GM23338 (cell line): Measurements from ENCODE around the gene CACNA1B. TPM values are rescaled to one million over a fixed set of nuclear protein-coding genes. Genes with fewer than 3 reads are reported as not detected.

Experiments used
- ATAC-seq: fragments of 200-7000 bp; cut with Tn5 transposase; 3 replicates; pipeline ENCODE4 v1.9.1; 2020
- DNase-seq: peaks from one replicate; pipeline ENCODE4 v3.0.0-alpha.2; 2015; ENCODE audit warnings: low spot score
- H2AFZ ChIP-seq: fragments of 200-600 bp; sonication (generic); 2 replicates; pipeline ENCODE4 v1.8.0; 2016; ENCODE audit warnings: antibody characterized with exemption, mild to moderate bottlenecking, moderate library complexity
- H3F3A ChIP-seq: fragments of 200-600 bp; sonication (generic); replicated peaks from 2 replicates; pipeline ENCODE4 v1.8.0; 2017; ENCODE audit warnings: antibody characterized with exemption, mixed run types, low read depth
- H3K27ac ChIP-seq: fragments of 200-600 bp; sonication (generic); 2 replicates; pipeline ENCODE4 v1.6.1; 2016; ENCODE audit warnings: low read depth
- H3K27me3 ChIP-seq: fragments of 200-600 bp; sonication (generic); 2 replicates; pipeline ENCODE4 v1.8.0; 2016; ENCODE audit warnings: mild to moderate bottlenecking, mixed run types, moderate library complexity; ENCODE audit not compliant: insufficient read depth
- H3K36me3 ChIP-seq: fragments of 200-600 bp; sonication (generic); 2 replicates; pipeline ENCODE4 v1.8.0; 2016; ENCODE audit warnings: mild to moderate bottlenecking; ENCODE audit not compliant: insufficient read depth
- H3K4me1 ChIP-seq: fragments of 200-600 bp; sonication (generic); 2 replicates; pipeline ENCODE4 v1.8.0; 2016; ENCODE audit warnings: mild to moderate bottlenecking, moderate library complexity; ENCODE audit not compliant: insufficient read depth
- H3K4me2 ChIP-seq: fragments of 200-600 bp; sonication (generic); 2 replicates; pipeline ENCODE4 v1.7.1; 2017; ENCODE audit warnings: mixed run types
- H3K4me3 ChIP-seq: fragments of 200-600 bp; sonication (generic); 2 replicates; pipeline ENCODE4 v1.6.1; 2016; ENCODE audit warnings: mixed run types
- H3K79me2 ChIP-seq: fragments of 200-600 bp; sonication (generic); replicated peaks from 2 replicates; pipeline ENCODE4 v1.8.0; 2017; ENCODE audit warnings: mild to moderate bottlenecking; ENCODE audit not compliant: insufficient read depth
- H3K9me2 ChIP-seq: fragments of 200-600 bp; sonication (generic); 2 replicates; pipeline ENCODE4 v1.8.0; 2017; ENCODE audit not compliant: insufficient read depth
- H4K20me1 ChIP-seq: fragments of 200-600 bp; sonication (generic); replicated peaks from 2 replicates; pipeline ENCODE4 v1.8.0; 2017; ENCODE audit warnings: mild to moderate bottlenecking; ENCODE audit not compliant: insufficient read depth
- H3K27ac Mint-ChIP-seq: 2 replicates; pipeline ENCODE4 v1.8.0; 2020; ENCODE audit warnings: inconsistent platforms, mild to moderate bottlenecking, moderate library complexity, mixed read lengths
- H3K27me3 Mint-ChIP-seq: 3 replicates; pipeline ENCODE4 v1.8.0; 2022; ENCODE audit warnings: low read depth, mild to moderate bottlenecking, moderate library complexity, mixed read lengths, inconsistent platforms; ENCODE audit not compliant: insufficient read depth, poor library complexity
- H3K36me3 Mint-ChIP-seq: 3 replicates; pipeline ENCODE4 v1.8.0; 2021; ENCODE audit warnings: low read depth, mild to moderate bottlenecking, inconsistent platforms, moderate library complexity, mixed read lengths
- H3K4me1 Mint-ChIP-seq: 3 replicates; pipeline ENCODE4 v1.8.0; 2020; ENCODE audit warnings: mild to moderate bottlenecking, inconsistent platforms, mixed read lengths
- H3K4me3 Mint-ChIP-seq: 3 replicates; pipeline ENCODE4 v1.8.0; 2021; ENCODE audit warnings: moderate library complexity, mild to moderate bottlenecking, inconsistent platforms, mixed read lengths
- H3K9me3 Mint-ChIP-seq: 3 replicates; pipeline ENCODE4 v1.8.0; 2020; ENCODE audit warnings: moderate library complexity, mild to moderate bottlenecking, inconsistent platforms, mixed read lengths
- CREB1 ChIP-seq: fragments of 250-450 bp; sonication (Bioruptor Pico); IDR thresholded peaks from 2 replicates; pipeline ENCODE4 v1.5.0; 2020; ENCODE audit warnings: low read depth, mild to moderate bottlenecking, moderate library complexity
- CTCF ChIP-seq, 2 experiments: fragments of 200-600 bp in 1 of 2; sonication (generic) in 1 of 2; conservative IDR thresholded peaks; 2 replicates each; pipeline versions ENCODE4 v1.5.1 to v1.6.1; 2016 to 2017; ENCODE audit warnings: antibody characterized with exemption in 2 of 2, low read depth in 2 of 2, mild to moderate bottlenecking in 2 of 2, moderate library complexity in 1 of 2
- EZH2 ChIP-seq: fragments of 200-600 bp; sonication (generic); IDR thresholded peaks from one replicate; pipeline ENCODE4 v1.8.0; 2017; ENCODE audit warnings: antibody characterized with exemption, mild to moderate bottlenecking, low read depth; ENCODE audit not compliant: unreplicated experiment
- EZH2phosphoT487 ChIP-seq: fragments of 200-600 bp; sonication (generic); IDR thresholded peaks from one replicate; pipeline ENCODE4 v1.8.1; 2018; ENCODE audit warnings: antibody characterized with exemption; ENCODE audit not compliant: unreplicated experiment
- POLR2AphosphoS5 ChIP-seq: IDR thresholded peaks from 2 replicates; pipeline ENCODE4 v1.6.1; 2016; ENCODE audit warnings: antibody characterized with exemption, low read depth
- ZNF331 ChIP-seq: fragments of 250-450 bp; sonication (Bioruptor Pico); IDR thresholded peaks from 2 replicates; pipeline ENCODE4 v1.5.0; 2020; ENCODE audit warnings: low read depth, mild to moderate bottlenecking, moderate library complexity
- polyA plus RNA-seq: library from polyadenylated mRNA; unstranded; fragments of >200 nt; fragmentation: Nextera tagmentation; extraction: Ambion mirVana; gene quantifications from 2 replicates; pipeline ENCODE4 v1.2.1, GENCODE V29; 2016
- total RNA-seq: library from RNA; depleted of rRNA; stranded (reverse); fragments of >200 nt; shearing (Covaris generic); gene quantifications from 2 replicates; pipeline ENCODE4 v1.2.3, GENCODE V29; 2014
- TF ChIP-seq, protein P1 (sequence below): IDR thresholded peaks from 2 replicates; pipeline ENCODE4 v1.6.1; 2016; ENCODE audit warnings: antibody characterized with exemption

Gene CACNA1B
- total and polyA plus RNA-seq, 2 experiments from 2014 or later = 1.1 to 10.4 TPM

GRCh38 chr9:137989999-137990715 lies 112.6 kb downstream of the CACNA1B start:
- Histone ChIP-seq H3K36me3 (peaks cover 11% of the 10 kb centered on the region; the same call in 1 of the 2 replicates), H3K79me2 (no peaks in the 10 kb centered on the region), H3K9me2 (no peaks in the 10 kb centered on the region), H3K4me1 (no peaks in the 10 kb centered on the region), H3K4me2 (no peak overlapping the region), H3K4me3 (no peak overlapping the region), H4K20me1 (no peaks in the 10 kb centered on the region), H3K27me3 (no peaks in the 10 kb centered on the region), H3F3A (no peaks in the 10 kb centered on the region), H2AFZ (no peak overlapping the region), H3K27ac (no peak overlapping the region)
- ATAC-seq = no peak
- Mint-ChIP-seq H3K9me3 (peaks cover 84% of the 10 kb centered on the region), H3K36me3 (peaks cover 83% of the 10 kb centered on the region), H3K4me3 (no peak overlapping the region), H3K27ac (no peak overlapping the region), H3K27me3 (peaks cover 11% of the 10 kb centered on the region), H3K4me1 (no peaks in the 10 kb centered on the region; the same call in 2 of the 3 replicates)
- TF ChIP-seq CTCF (conservative IDR thresholded peaks at IDR 0.05; ENCODE audit: low read depth in 2 of 2) = peak; percentile 19 to 31; a peak in 2 of 4 replicates
- TF ChIP-seq, protein P1, sequence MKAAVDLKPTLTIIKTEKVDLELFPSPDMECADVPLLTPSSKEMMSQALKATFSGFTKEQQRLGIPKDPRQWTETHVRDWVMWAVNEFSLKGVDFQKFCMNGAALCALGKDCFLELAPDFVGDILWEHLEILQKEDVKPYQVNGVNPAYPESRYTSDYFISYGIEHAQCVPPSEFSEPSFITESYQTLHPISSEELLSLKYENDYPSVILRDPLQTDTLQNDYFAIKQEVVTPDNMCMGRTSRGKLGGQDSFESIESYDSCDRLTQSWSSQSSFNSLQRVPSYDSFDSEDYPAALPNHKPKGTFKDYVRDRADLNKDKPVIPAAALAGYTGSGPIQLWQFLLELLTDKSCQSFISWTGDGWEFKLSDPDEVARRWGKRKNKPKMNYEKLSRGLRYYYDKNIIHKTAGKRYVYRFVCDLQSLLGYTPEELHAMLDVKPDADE = no peak
- DNase-seq = no peak

DNA sequence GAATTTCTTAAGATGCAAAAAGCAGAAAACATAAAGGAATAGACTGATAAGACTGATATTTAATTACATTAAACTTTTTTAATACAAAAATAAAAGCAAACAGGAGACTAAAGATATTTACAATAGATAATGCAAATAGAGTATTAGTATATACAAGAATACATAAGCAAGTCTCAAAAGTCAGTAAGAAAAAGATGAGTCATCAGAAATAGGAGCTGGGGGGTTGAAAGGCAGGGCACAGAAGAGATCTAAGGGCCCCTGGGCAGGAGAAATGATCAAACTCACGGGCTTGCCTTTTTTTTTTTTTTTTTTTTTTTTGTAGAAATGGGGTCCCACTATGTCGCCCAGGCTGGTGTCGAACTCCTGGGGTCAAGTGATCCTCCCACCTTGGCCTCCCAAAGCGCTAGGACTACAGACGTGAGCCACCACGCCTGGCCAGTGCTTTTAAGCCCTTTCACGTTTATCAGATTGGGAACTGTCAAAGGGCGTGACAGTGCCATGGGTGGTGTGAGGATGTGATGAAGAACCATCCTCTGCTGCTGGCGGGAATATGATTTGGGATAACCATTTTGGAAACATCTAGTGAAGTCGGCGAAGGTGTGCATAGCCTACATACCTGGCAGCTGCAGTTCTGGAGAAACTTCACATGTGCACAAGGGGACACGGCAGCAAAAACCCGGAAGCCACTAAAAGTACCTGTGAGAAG lies 126.1 kb downstream of the CACNA1B start:
- no peak for ATAC-seq
- Histone ChIP-seq H3K4me1 (no peaks in the 10 kb centered on the region), H2AFZ (no peak overlapping the region), H3K79me2 (no peaks in the 10 kb centered on the region), H3F3A (no peaks in the 10 kb centered on the region), H3K36me3 (no peaks in the 10 kb centered on the region), H3K9me2 (no peaks in the 10 kb centered on the region), H4K20me1 (no peaks in the 10 kb centered on the region), H3K27me3 (no peaks in the 10 kb centered on the region), H3K27ac (no peak overlapping the region), H3K4me2 (no peak overlapping the region), H3K4me3 (no peak overlapping the region)
- Mint-ChIP-seq H3K4me1 (no peaks in the 10 kb centered on the region), H3K9me3 (no peaks in the 10 kb centered on the region), H3K4me3 (no peak overlapping the region), H3K27me3 (peaks cover 2% of the 10 kb centered on the region), H3K27ac (no peak overlapping the region), H3K36me3 (peaks cover 4% of the 10 kb centered on the region; the same call in 2 of the 3 replicates)
- no peak for DNase-seq
- TF ChIP-seq ZNF331 (no peak), EZH2phosphoT487 (no peak), EZH2 (no peak), CREB1 (CRISPR knock-in tag) (no peak), POLR2AphosphoS5 (no peak)
